HCT116 (cell line): Measurements from ENCODE around the gene PMEPA1. TPM values are rescaled to one million over a fixed set of nuclear protein-coding genes. Genes with fewer than 3 reads are reported as not detected.

Source experiments
- ATAC-seq: fragments of 200-7000 bp; cut with Tn5 transposase; 2 replicates; pipeline ENCODE4 v1.9.1; 2020; ENCODE audit warnings: mild to moderate bottlenecking, moderate library complexity
- BruUV-seq: library from RNA; stranded (reverse); fragments of 400-500 nt; replicated peaks from 2 replicates; lab custom pipeline; 2021; lab: Mats Ljungman, UMichigan
- CTCF ChIA-PET: fragments of 300-600 bp; sonication (Branson Sonifier 250); formaldehyde crosslinking; loops from one replicate; lab custom pipeline; 2021; ENCODE audit warnings: antibody characterized with exemption; lab: Charles Lee
- POLR2A ChIA-PET: fragments of 300-600, 350-600 bp; sonication (Branson Sonifier 250); formaldehyde crosslinking; loops from one replicate; lab custom pipeline; 2021; ENCODE audit warnings: antibody characterized with exemption; lab: Charles Lee
- RAD21 ChIA-PET, 2 experiments: fragments of 300-600 bp; sonication (Branson Sonifier 250); formaldehyde crosslinking; loops; one replicate each; lab custom pipeline; 2023; ENCODE audit warnings: low total read pairs in 2 of 2; ENCODE audit not compliant: uncharacterized antibody in 2 of 2, unreplicated experiment in 2 of 2, low non-redundant PET in 1 of 2; lab: Charles Lee
- DNase-seq: peaks from one replicate; pipeline ENCODE4 v3.0.0-alpha.2; 2010; ENCODE audit warnings: low read depth, low spot score
- H2AFZ ChIP-seq: fragments of 200-600 bp; shearing (Covaris generic), sonication (generic); 2 replicates; pipeline ENCODE4 v1.6.1; 2017; ENCODE audit warnings: low read depth, mixed run types, mixed read lengths, antibody characterized with exemption, low read length; ENCODE audit not compliant: poor library complexity, severe bottlenecking
- H3K27ac ChIP-seq: 2 replicates; pipeline ENCODE4 v1.5.1; 2012; ENCODE audit warnings: low read depth, low read length
- H3K27me3 ChIP-seq: fragments of 200-600 bp; sonication (generic); 2 replicates; pipeline ENCODE4 v1.6.1; 2016; ENCODE audit warnings: mixed run types, low read length, mixed read lengths; ENCODE audit not compliant: insufficient read depth
- H3K36me3 ChIP-seq, 2 experiments: fragments of 200-500 bp in 1 of 2; fragments of 200-600 bp in 1 of 2; sonication (Bioruptor generic) in 1 of 2; sonication (generic) in 1 of 2; 2 replicates each; pipeline versions ENCODE4 v1.5.1 to v1.6.1; 2014 to 2016; ENCODE audit warnings: low read length in 2 of 2, inconsistent platforms in 1 of 2, mixed read lengths in 1 of 2, mixed run types in 1 of 2; ENCODE audit not compliant: insufficient read depth in 2 of 2, control insufficient read depth in 1 of 2
- H3K4me1 ChIP-seq, 2 experiments: fragments of 200-600 bp in 1 of 2; sonication (generic) in 1 of 2; 2 replicates each; pipeline versions ENCODE4 v1.5.1 to v1.6.1; 2012 to 2017; ENCODE audit warnings: low read length in 2 of 2, inconsistent platforms in 1 of 2, mild to moderate bottlenecking in 1 of 2, mixed read lengths in 1 of 2, mixed run types in 1 of 2, moderate library complexity in 1 of 2; ENCODE audit not compliant: insufficient read depth in 2 of 2, control insufficient read depth in 1 of 2
- H3K4me2 ChIP-seq: fragments of 200-600 bp; sonication (generic); 2 replicates; pipeline ENCODE4 v1.6.1; 2017; ENCODE audit warnings: mixed run types, low read length, mixed read lengths
- H3K4me3 ChIP-seq, 2 experiments: fragments of 200-600 bp in 1 of 2; sonication (generic) in 1 of 2; replicated peaks in 1 of 2; 2 replicates each; pipeline ENCODE4 v1.5.1; 2011 to 2016; ENCODE audit warnings: low read length in 2 of 2, control low read depth in 1 of 2, low read depth in 1 of 2, mild to moderate bottlenecking in 1 of 2, mixed read lengths in 1 of 2, mixed run types in 1 of 2
- H3K79me2 ChIP-seq: fragments of 200-600 bp; sonication (generic); 2 replicates; pipeline ENCODE4 v1.6.1; 2017; ENCODE audit warnings: mild to moderate bottlenecking, mixed run types, low read length, moderate library complexity, mixed read lengths; ENCODE audit not compliant: insufficient read depth
- H3K9ac ChIP-seq: fragments of 200-600 bp; sonication (generic); 2 replicates; pipeline ENCODE4 v1.6.1; 2016; ENCODE audit warnings: low read length, mixed read lengths
- H3K9me2 ChIP-seq: fragments of 200-600 bp; sonication (generic), shearing (Covaris generic); 2 replicates; pipeline ENCODE4 v1.6.1; 2017; ENCODE audit warnings: mixed run types, mild to moderate bottlenecking, moderate library complexity; ENCODE audit not compliant: insufficient read depth
- H3K9me3 ChIP-seq, 2 experiments: fragments of 200-500 bp in 1 of 2; fragments of 200-600 bp in 1 of 2; sonication (Bioruptor generic) in 1 of 2; sonication (generic) in 1 of 2; 2 replicates each; pipeline ENCODE4 v1.6.1; 2014 to 2017; ENCODE audit warnings: low read length in 2 of 2, mixed read lengths in 2 of 2, inconsistent platforms in 1 of 2, low read depth in 1 of 2, mild to moderate bottlenecking in 1 of 2, mixed run types in 1 of 2, moderate library complexity in 1 of 2; ENCODE audit not compliant: control insufficient read depth in 1 of 2, insufficient read depth in 1 of 2
- H4K20me1 ChIP-seq: fragments of 200-600 bp; sonication (generic), shearing (Covaris generic); 2 replicates; pipeline ENCODE4 v1.6.1; 2017; ENCODE audit warnings: mixed run types, mild to moderate bottlenecking, moderate library complexity; ENCODE audit not compliant: insufficient read depth
- CBX3 ChIP-seq: IDR thresholded peaks from 2 replicates; pipeline ENCODE4 v1.6.1; 2012; ENCODE audit warnings: low read depth
- CEBPB ChIP-seq: IDR thresholded peaks from 2 replicates; pipeline ENCODE4 v1.6.1; 2012; ENCODE audit warnings: low read depth
- CTCF ChIP-seq, 3 experiments: fragments of 200-600 bp in 1 of 3; sonication (generic) in 1 of 3; IDR thresholded peaks in 2 of 3; conservative IDR thresholded peaks in 1 of 3; 2 replicates each; pipeline ENCODE4 v1.5.1; 2012 to 2017; ENCODE audit warnings: low read depth in 2 of 3, low read length in 2 of 3, antibody characterized with exemption in 1 of 3, borderline replicate concordance in 1 of 3, control low read depth in 1 of 3, mild to moderate bottlenecking in 1 of 3, mixed read lengths in 1 of 3, mixed run types in 1 of 3, moderate library complexity in 1 of 3; ENCODE audit not compliant: insufficient read depth in 1 of 3
- EGR1 ChIP-seq: IDR thresholded peaks from 2 replicates; pipeline ENCODE4 v1.6.1; 2012; ENCODE audit warnings: low read depth
- ELF1 ChIP-seq: IDR thresholded peaks from 2 replicates; pipeline ENCODE4 v1.6.1; 2012; ENCODE audit warnings: low read depth, borderline replicate concordance
- FOSL1 ChIP-seq: IDR thresholded peaks from 2 replicates; pipeline ENCODE4 v1.6.1; 2012; ENCODE audit warnings: low read depth
- POLR2A ChIP-seq: IDR thresholded peaks from 2 replicates; pipeline ENCODE4 v1.7.0; 2011; ENCODE audit warnings: borderline replicate concordance; ENCODE audit not compliant: insufficient read depth, insufficient read length; ENCODE audit errors: extremely low read depth
- RAD21 ChIP-seq: IDR thresholded peaks from 2 replicates; pipeline ENCODE4 v1.6.1; 2012; ENCODE audit warnings: low read depth, mild to moderate bottlenecking
- SP1 ChIP-seq: IDR thresholded peaks from 2 replicates; pipeline ENCODE4 v1.6.1; 2012; ENCODE audit warnings: low read depth
- SRF ChIP-seq: IDR thresholded peaks from 2 replicates; pipeline ENCODE4 v1.6.1; 2012; ENCODE audit warnings: low read depth
- ZBTB33 ChIP-seq: IDR thresholded peaks from 2 replicates; pipeline ENCODE4 v1.6.1; 2011; ENCODE audit warnings: mild to moderate bottlenecking, low read length, moderate library complexity; ENCODE audit not compliant: insufficient replicate concordance; ENCODE audit errors: extremely low read depth
- ZFX ChIP-seq: fragments of 450-650 bp; IDR thresholded peaks from 2 replicates; pipeline ENCODE4 v1.6.1; 2017
- ZNF274 ChIP-seq: fragments of 200-500 bp; sonication (Bioruptor generic); IDR thresholded peaks from 2 replicates; pipeline ENCODE4 v1.6.1; 2014; ENCODE audit warnings: mild to moderate bottlenecking, low read depth, low read length, inconsistent platforms
- intact Hi-C: fragments of 100-400 bp; cut with micrococcal nuclease; formaldehyde crosslinking; loops from 2 replicates; pipeline ENCODE4 v1.10.0; 2022
- total RNA-seq: library from RNA; stranded (reverse); gene quantifications from one replicate; pipeline ENCODE4 v1.2.1, GENCODE V29; 2021; ENCODE audit not compliant: unreplicated experiment

The PMEPA1 gene
- total RNA-seq, 1 experiment from 2014 or later, result 0.64 TPM

- TF ChIP-seq CBX3, result no peak
- TF ChIP-seq ZNF274, result no peak
Observed at GRCh38 chr20:57694481-57694880, 15.3 kb downstream of the PMEPA1 start (continued).

GRCh38 chr20:57693670-57694329, 16.0 kb downstream of the PMEPA1 start:
- intact Hi-C loops, result no loop called here
- no peak for DNase-seq
- ChIA-PET RAD21 (interaction anchor here in 1 of 2 experiments (0.6 kb wide), 1 partner anchor 387 kb away, joined by 5 read pairs; no protein-coding TSS in a partner anchor), POLR2A (no interaction called here), CTCF (interaction anchor here (1.0 to 1.4 kb wide), 3 partner anchors 9 to 40 kb away, joined by 3 to 5 read pairs (median 3); partner anchors contain the start of gene PMEPA1)
- Histone ChIP-seq H3K9ac (no peak overlapping the region), H3K4me2 (peak overlapping the region; percentile 40), H4K20me1 (peaks cover 7% of the 10 kb centered on the region; the same call in 1 of the 2 replicates), H3K79me2 (no peaks in the 10 kb centered on the region), H3K27ac (no peak overlapping the region), H3K4me1 (peaks cover 39 to 56% of the 10 kb centered on the region in 2 experiments), H3K36me3 (no peaks in the 10 kb centered on the region), H3K9me3 (no peaks in the 10 kb centered on the region), H3K27me3 (peaks cover 84% of the 10 kb centered on the region), H3K9me2 (no peaks in the 10 kb centered on the region), H2AFZ (no peak overlapping the region), H3K4me3 (no peak overlapping the region)
- BruUV-seq, result no TSS peak
- no peak for ATAC-seq
- no peak for TF ChIP-seq EGR1
- TF ChIP-seq SRF, result no peak
- no peak for TF ChIP-seq SP1

- no peaks in the 10 kb centered on the region for H3K36me3 ChIP-seq
- H3K9me2 ChIP-seq, result no peaks in the 10 kb centered on the region
- H3K4me1 ChIP-seq, result peaks cover 33 to 49% of the 10 kb centered on the region in 2 experiments
- H3K9ac ChIP-seq, result 0 out of 2 replicates have a peak overlapping the region, but pooled peaks have one; percentile 9
- ChIA-PET POLR2A (no interaction called here), CTCF (interaction anchor here (0.7 to 1.4 kb wide), 2 partner anchors 9 to 17 kb away, joined by 3 to 5 read pairs; partner anchors contain the start of gene PMEPA1), RAD21 (no interaction called here)
- DNase-seq (peak; percentile 62), ATAC-seq (peak; percentile 88)
- BruUV-seq, result no TSS peak
- intact Hi-C loops, result no loop called here
- peak overlapping the region; percentile 8 for H2AFZ ChIP-seq
- peak overlapping the region; percentile 40 for H3K4me2 ChIP-seq
- no peaks in the 10 kb centered on the region for H3K79me2 ChIP-seq
- H3K27ac ChIP-seq, result no peak overlapping the region
- peaks cover 90% of the 10 kb centered on the region for H3K27me3 ChIP-seq
- H3K4me3 ChIP-seq, result peak overlapping the region in 1 of 2 experiments; percentile 0; a peak in 1 of 4 replicates
- no peaks in the 10 kb centered on the region for H3K9me3 ChIP-seq
- peaks cover 7% of the 10 kb centered on the region; the same call in 1 of the 2 replicates for H4K20me1 ChIP-seq
- TF ChIP-seq CTCF (IDR thresholded peaks at IDR 0.05 in 2 of 3, conservative IDR thresholded peaks at IDR 0.05 in 1 of 3; ENCODE audit: borderline replicate concordance in 1 of 3, insufficient read depth in 1 of 3, low read depth in 2 of 3, low read length in 2 of 3) (peak; percentile 47 to 71 (median 64); a peak in 5 of 6 replicates), ELF1 (no peak), FOSL1 (peak; percentile 69), ZFX (no peak), ZBTB33 (peak; percentile 29), CEBPB (peak; percentile 67), POLR2A (no peak), RAD21 (peak; percentile 63), SP1 (peak; percentile 63; the same call in 1 of the 2 replicates)
Observed at GRCh38 chr20:57693002-57693582, 16.7 kb downstream of the PMEPA1 start.
